SK-N-SH (cell line): ENCODE data around the gene FRAS1.

Experiments used
- CHD2 ChIP-seq: fragments of 150-350 bp; IDR thresholded peaks from 2 replicates; pipeline ENCODE4 v1.6.1; 2018; ENCODE audit warnings: low read length; ENCODE audit not compliant: partially characterized antibody
- EZH2phosphoT487 ChIP-seq: fragments of 200-600 bp; sonication (generic); IDR thresholded peaks from 2 replicates; pipeline ENCODE4 v1.6.1; 2017; ENCODE audit warnings: low read depth, mixed run types, mild to moderate bottlenecking, antibody characterized with exemption, moderate library complexity, borderline replicate concordance
- FOSL2 ChIP-seq: IDR thresholded peaks from 2 replicates; pipeline ENCODE4 v1.4.0; 2012; ENCODE audit warnings: low read depth, mild to moderate bottlenecking, moderate library complexity, borderline replicate concordance
- FOXM1 ChIP-seq: IDR thresholded peaks from 2 replicates; pipeline ENCODE4 v1.4.0; 2012; ENCODE audit warnings: low read depth, mild to moderate bottlenecking
- GATA2 ChIP-seq: sonication (generic); formaldehyde crosslinking; IDR thresholded peaks from 2 replicates; pipeline ENCODE4 v1.5.0; 2020; ENCODE audit warnings: mild to moderate bottlenecking, missing genetic modification reagents
- MEF2A ChIP-seq: IDR thresholded peaks from 2 replicates; pipeline ENCODE4 v1.4.0; 2012; ENCODE audit warnings: low read depth, borderline replicate concordance
- NFIC ChIP-seq: IDR thresholded peaks from 2 replicates; pipeline ENCODE4 v1.4.0; 2012; ENCODE audit warnings: borderline replicate concordance
- RAD21 ChIP-seq: IDR thresholded peaks from 2 replicates; pipeline ENCODE4 v1.6.1; 2012; ENCODE audit warnings: mild to moderate bottlenecking, low read length
- RXRA ChIP-seq: IDR thresholded peaks from 2 replicates; pipeline ENCODE4 v1.4.0; 2012; ENCODE audit warnings: low read depth, mild to moderate bottlenecking, borderline replicate concordance
- SIN3A ChIP-seq: IDR thresholded peaks from 2 replicates; pipeline ENCODE4 v1.6.1; 2012; ENCODE audit warnings: low read depth, mild to moderate bottlenecking, low read length, moderate library complexity, borderline replicate concordance
- TAF1 ChIP-seq: IDR thresholded peaks from 2 replicates; pipeline ENCODE4 v1.6.1; 2012; ENCODE audit warnings: low read depth, mild to moderate bottlenecking, low read length, moderate library complexity, borderline replicate concordance
- TF ChIP-seq, protein P1 (sequence below): fragments of 200-600 bp; sonication (generic); IDR thresholded peaks from 2 replicates; pipeline ENCODE4 v1.6.1; 2017; ENCODE audit warnings: antibody characterized with exemption, mild to moderate bottlenecking, moderate library complexity

DNA sequence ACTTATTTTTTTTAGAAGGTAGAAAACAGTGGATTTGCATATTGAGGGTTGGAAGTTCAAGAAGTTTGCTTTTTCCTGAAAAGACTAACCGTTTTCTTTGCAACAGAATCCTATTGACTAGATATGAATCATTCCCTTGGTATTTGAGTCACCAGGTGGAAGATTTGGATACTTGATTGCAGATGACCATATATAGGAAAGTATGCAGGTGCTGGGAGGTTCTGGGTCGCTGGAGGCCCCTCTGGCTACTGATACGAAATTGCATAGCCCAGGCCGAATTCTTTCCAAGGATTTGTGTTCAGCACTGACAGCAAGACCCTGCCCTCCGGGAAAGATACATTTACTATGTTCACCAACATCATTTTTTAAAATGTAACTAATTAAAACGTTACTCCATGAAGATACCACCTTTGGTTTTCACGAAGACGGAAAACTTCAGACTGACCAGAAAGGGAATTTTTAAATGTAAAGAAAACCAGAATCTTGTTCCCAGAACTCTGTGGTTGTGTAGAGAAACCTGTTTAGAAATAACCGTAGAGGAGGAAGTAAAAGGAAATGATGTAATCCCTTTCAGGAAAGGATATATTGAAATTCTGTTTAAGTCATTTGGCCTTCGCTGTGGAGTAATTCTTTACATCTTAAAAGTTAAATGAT, 495.4 kb downstream of the FRAS1 start:
- TF ChIP-seq, protein P1, sequence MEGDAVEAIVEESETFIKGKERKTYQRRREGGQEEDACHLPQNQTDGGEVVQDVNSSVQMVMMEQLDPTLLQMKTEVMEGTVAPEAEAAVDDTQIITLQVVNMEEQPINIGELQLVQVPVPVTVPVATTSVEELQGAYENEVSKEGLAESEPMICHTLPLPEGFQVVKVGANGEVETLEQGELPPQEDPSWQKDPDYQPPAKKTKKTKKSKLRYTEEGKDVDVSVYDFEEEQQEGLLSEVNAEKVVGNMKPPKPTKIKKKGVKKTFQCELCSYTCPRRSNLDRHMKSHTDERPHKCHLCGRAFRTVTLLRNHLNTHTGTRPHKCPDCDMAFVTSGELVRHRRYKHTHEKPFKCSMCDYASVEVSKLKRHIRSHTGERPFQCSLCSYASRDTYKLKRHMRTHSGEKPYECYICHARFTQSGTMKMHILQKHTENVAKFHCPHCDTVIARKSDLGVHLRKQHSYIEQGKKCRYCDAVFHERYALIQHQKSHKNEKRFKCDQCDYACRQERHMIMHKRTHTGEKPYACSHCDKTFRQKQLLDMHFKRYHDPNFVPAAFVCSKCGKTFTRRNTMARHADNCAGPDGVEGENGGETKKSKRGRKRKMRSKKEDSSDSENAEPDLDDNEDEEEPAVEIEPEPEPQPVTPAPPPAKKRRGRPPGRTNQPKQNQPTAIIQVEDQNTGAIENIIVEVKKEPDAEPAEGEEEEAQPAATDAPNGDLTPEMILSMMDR, result no peak
- no peak for TF ChIP-seq RAD21
- no peak for TF ChIP-seq EZH2phosphoT487
- TF ChIP-seq SIN3A, result no peak
- no peak for TF ChIP-seq CHD2
- no peak for TF ChIP-seq MEF2A
- no peak for TF ChIP-seq GATA2 (CRISPR knock-in tag)
- TF ChIP-seq NFIC, result 0 out of 2 replicates have a peak, but pooled peaks have one; percentile 11
- TF ChIP-seq TAF1, result no peak
- TF ChIP-seq RXRA, result no peak
- no peak for TF ChIP-seq FOXM1
- TF ChIP-seq FOSL2, result peak; percentile 60
